Activated CD4-positive, alpha-beta memory T cell treated with anti-CD3 and anti-CD28 coated beads for 36 hours (primary cell): Measurements from ENCODE around the gene C2orf49. TPM values are rescaled to one million over a fixed set of nuclear protein-coding genes. Genes with fewer than 3 reads are reported as not detected.

Source experiments
- CTCF ChIA-PET: fragments of 350-600 bp; sonication (Branson Sonifier 250); formaldehyde crosslinking; loops from one replicate; lab custom pipeline; 2021; ENCODE audit warnings: antibody characterized with exemption, inconsistent platforms; lab: Charles Lee
- POLR2A ChIA-PET: fragments of 350-600 bp; sonication (Branson Sonifier 250); formaldehyde crosslinking; loops from one replicate; lab custom pipeline; 2021; ENCODE audit warnings: antibody characterized with exemption; lab: Charles Lee
- DNase-seq: peaks from one replicate; pipeline ENCODE4 v3.0.0-alpha.2; 2020
- H3K27ac Mint-ChIP-seq: one replicate; pipeline ENCODE4 v1.8.0; 2021; ENCODE audit warnings: mixed read lengths
- H3K27me3 Mint-ChIP-seq: one replicate; pipeline ENCODE4 v1.8.0; 2021; ENCODE audit warnings: mixed read lengths
- H3K36me3 Mint-ChIP-seq: one replicate; pipeline ENCODE4 v1.8.0; 2021; ENCODE audit warnings: mixed read lengths
- H3K4me1 Mint-ChIP-seq: one replicate; pipeline ENCODE4 v1.8.0; 2021; ENCODE audit warnings: low read depth, mixed read lengths
- H3K4me3 Mint-ChIP-seq: one replicate; pipeline ENCODE4 v1.8.0; 2021; ENCODE audit warnings: mild to moderate bottlenecking, mixed read lengths
- H3K9me3 Mint-ChIP-seq: one replicate; pipeline ENCODE4 v1.8.0; 2021; ENCODE audit warnings: mixed read lengths
- intact Hi-C: fragments of 100-400 bp; cut with micrococcal nuclease; formaldehyde crosslinking; loops from one replicate; pipeline ENCODE4 v1.15.1; 2023
- total RNA-seq, 2 experiments: library from RNA; stranded (reverse); gene quantifications; one replicate each; pipeline ENCODE4 v1.2.3, GENCODE V29; 2021

C2orf49 gene
- total RNA-seq, 2 experiments from 2014 or later = 16.9 to 20.2 TPM

DNA sequence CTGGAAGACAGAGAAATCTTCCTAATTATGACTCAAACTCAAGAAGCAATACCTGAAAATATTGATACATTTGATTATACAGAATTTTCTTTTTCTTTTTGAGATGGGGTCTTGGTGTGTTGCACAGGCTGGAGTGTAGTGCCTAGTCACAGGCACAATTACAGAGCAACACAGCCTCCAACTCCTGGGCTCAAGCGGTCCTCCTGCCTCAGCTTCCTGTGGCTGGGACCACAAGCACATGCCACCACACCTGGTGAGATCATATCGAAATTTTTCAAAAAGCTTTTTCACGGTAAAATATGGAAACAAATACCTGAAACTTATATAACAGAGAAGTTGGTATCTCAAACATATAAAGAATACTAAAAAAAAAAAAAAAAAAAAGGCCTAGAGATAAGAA lies 35.7 kb upstream of the C2orf49 start:
- peaks cover 20% of the 10 kb centered on the region for H3K4me1 Mint-ChIP-seq
- POLR2A ChIA-PET = interaction anchor here (0.6 kb wide), 2 partner anchors 27 to 130 kb away, joined by 3 to 5 read pairs; no protein-coding TSS in a partner anchor
- no peaks in the 10 kb centered on the region for H3K9me3 Mint-ChIP-seq
- intact Hi-C loops = no loop called here
- peak; percentile 25 for DNase-seq
- no peak overlapping the region for H3K4me3 Mint-ChIP-seq
- CTCF ChIA-PET = interaction anchor here (1.3 kb wide), 1 partner anchor 13 kb away, joined by 4 read pairs; no protein-coding TSS in a partner anchor
- no peak overlapping the region for H3K27ac Mint-ChIP-seq
- H3K27me3 Mint-ChIP-seq = no peaks in the 10 kb centered on the region
- H3K36me3 Mint-ChIP-seq = peaks cover 27% of the 10 kb centered on the region

DNA sequence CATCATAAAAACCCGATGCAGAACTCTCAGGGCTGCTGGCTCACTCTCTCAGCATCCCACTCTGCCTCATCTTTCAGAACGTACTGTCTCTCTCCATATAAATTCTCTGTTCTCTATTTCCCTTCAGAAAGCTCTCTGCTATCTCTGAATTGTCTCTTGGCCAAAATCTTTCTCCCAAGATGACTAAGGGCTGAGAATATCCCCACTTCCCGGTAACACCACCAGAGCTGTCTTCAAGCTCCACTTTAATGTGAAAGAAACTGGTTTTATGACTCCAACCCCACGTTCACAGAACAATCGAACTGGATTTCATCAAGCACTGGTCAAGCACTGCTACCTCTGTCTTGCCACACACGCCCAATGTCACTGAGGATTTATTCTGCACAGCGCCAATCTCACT lies 30.2 kb upstream of the C2orf49 start:
- intact Hi-C loops = no loop called here
- Mint-ChIP-seq H3K4me1 (peaks cover 19% of the 10 kb centered on the region), H3K4me3 (no peak overlapping the region), H3K9me3 (no peaks in the 10 kb centered on the region), H3K27me3 (no peaks in the 10 kb centered on the region), H3K27ac (no peak overlapping the region), H3K36me3 (peaks cover 15% of the 10 kb centered on the region)
- no peak for DNase-seq
- CTCF ChIA-PET = no interaction called here
- POLR2A ChIA-PET = no interaction called here

DNA sequence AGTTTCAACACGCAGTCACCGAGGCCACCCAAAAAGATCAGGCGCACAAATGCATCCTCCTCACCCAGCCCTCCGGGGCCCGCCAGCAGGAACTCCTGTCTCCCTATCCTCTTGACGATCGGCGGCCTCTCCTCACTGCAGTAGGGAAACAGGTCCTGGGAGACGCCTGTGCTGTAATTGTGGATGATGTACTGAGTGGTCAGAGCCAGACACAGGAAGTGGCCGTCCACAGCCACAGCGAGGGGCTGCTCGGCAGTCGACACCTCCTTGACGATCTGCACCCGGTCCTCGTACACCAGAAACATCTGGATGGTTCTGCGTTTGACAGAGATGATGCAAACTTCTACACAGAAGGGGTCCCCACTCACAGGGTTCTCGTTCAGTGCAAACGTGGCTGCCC lies 29.8 kb upstream of the C2orf49 start:
- intact Hi-C loops = no loop called here
- POLR2A ChIA-PET = no interaction called here
- no peak overlapping the region for H3K4me3 Mint-ChIP-seq
- CTCF ChIA-PET = no interaction called here
- H3K9me3 Mint-ChIP-seq = no peaks in the 10 kb centered on the region
- H3K4me1 Mint-ChIP-seq = peaks cover 16% of the 10 kb centered on the region
- H3K27me3 Mint-ChIP-seq = no peaks in the 10 kb centered on the region
- H3K27ac Mint-ChIP-seq = no peak overlapping the region
- H3K36me3 Mint-ChIP-seq = peaks cover 14% of the 10 kb centered on the region
- DNase-seq = no peak

GRCh38 chr2:105307962-105308361 lies 29.4 kb upstream of the C2orf49 start:
- intact Hi-C loops = no loop called here
- H3K27ac Mint-ChIP-seq = no peak overlapping the region
- peaks cover 12% of the 10 kb centered on the region for H3K4me1 Mint-ChIP-seq
- H3K9me3 Mint-ChIP-seq = no peaks in the 10 kb centered on the region
- ChIA-PET CTCF (no interaction called here), POLR2A (no interaction called here)
- H3K4me3 Mint-ChIP-seq = no peak overlapping the region
- no peaks in the 10 kb centered on the region for H3K27me3 Mint-ChIP-seq
- peaks cover 14% of the 10 kb centered on the region for H3K36me3 Mint-ChIP-seq
- no peak for DNase-seq

- Mint-ChIP-seq H3K9me3 (no peaks in the 10 kb centered on the region), H3K4me1 (peaks cover 11% of the 10 kb centered on the region), H3K27ac (no peak overlapping the region), H3K4me3 (no peak overlapping the region), H3K36me3 (peaks cover 14% of the 10 kb centered on the region), H3K27me3 (no peaks in the 10 kb centered on the region)
- intact Hi-C loops = no loop called here
- no peak for DNase-seq
- ChIA-PET POLR2A (no interaction called here), CTCF (interaction anchor here (1.3 kb wide), 1 partner anchor 61 kb away, joined by 3 read pairs; no protein-coding TSS in a partner anchor)
Observed at GRCh38 chr2:105308382-105309146, 28.8 kb upstream of the C2orf49 start.

DNA sequence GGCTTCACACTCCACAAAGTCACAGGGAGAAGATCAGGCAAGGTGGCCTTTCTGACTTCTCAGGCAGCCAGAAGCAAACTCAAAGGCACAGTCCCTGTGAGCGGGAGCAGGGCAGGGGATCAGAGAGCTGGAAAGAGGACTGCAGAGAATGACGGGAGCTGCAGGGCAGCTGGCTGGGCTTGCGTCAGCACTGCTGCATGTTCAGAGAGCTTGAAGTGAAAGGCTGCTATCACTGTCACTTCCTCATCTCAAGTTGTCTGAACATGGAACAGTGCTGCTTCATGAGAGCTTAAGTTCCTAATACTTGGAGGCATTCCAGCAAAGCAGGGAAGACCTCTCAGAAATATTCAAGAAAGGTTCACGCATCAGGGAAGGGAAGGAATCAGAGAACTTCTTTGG lies 28.2 kb upstream of the C2orf49 start:
- peaks cover 11% of the 10 kb centered on the region for H3K4me1 Mint-ChIP-seq
- DNase-seq = no peak
- H3K36me3 Mint-ChIP-seq = peaks cover 14% of the 10 kb centered on the region
- no peak overlapping the region for H3K27ac Mint-ChIP-seq
- no peak overlapping the region for H3K4me3 Mint-ChIP-seq
- H3K27me3 Mint-ChIP-seq = no peaks in the 10 kb centered on the region
- POLR2A ChIA-PET = no interaction called here
- CTCF ChIA-PET = interaction anchor here (0.8 to 1.3 kb wide), 2 partner anchors 11 to 60 kb away, joined by 3 read pairs; no protein-coding TSS in a partner anchor
- H3K9me3 Mint-ChIP-seq = no peaks in the 10 kb centered on the region
- intact Hi-C loops = no loop called here

DNA sequence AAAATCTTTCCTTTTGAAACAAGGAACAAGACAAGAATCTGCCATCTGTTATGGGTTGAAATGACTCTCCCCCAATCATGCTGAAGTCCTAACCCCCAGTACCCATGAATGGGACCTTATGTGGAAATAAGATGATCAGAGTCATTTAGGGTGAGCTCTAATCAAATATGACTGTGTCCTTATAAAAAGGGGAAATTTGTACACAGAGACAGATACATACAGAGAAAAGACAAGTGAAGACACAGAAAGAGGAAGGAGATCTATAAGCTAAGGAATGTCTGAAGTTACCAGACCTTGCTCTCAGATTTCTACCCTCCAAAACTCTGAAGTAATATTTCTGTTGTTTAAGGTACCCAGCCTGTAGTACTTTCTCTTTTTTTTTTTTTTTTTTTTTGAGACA lies 23.5 kb upstream of the C2orf49 start:
- Mint-ChIP-seq H3K4me1 (peaks cover 18% of the 10 kb centered on the region), H3K27me3 (no peaks in the 10 kb centered on the region)

DNA sequence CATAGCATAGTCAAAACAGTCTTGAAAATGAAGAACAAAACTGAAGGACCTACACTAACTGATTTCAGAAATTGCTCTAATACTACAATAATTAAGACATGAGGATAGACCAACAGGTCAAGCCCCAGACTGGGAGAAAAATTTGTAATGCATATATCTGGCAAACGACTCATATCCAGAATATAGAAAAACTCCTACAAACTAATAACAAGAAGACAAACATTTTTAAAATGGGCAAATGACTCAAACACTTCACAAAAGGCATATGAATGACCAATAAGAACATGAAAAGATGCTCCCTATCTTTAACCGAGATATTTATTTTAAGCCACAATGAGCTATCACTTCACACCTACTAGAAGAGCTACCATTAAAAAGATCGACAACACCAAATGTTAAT lies 22.0 kb upstream of the C2orf49 start:
- Mint-ChIP-seq H3K9me3 (no peaks in the 10 kb centered on the region), H3K36me3 (peaks cover 4% of the 10 kb centered on the region), H3K4me1 (peaks cover 19% of the 10 kb centered on the region), H3K4me3 (no peak overlapping the region), H3K27ac (no peak overlapping the region), H3K27me3 (no peaks in the 10 kb centered on the region)
- ChIA-PET POLR2A (interaction anchor here (1.1 kb wide), 1 partner anchor 13 kb away, joined by 3 read pairs; no protein-coding TSS in a partner anchor), CTCF (no interaction called here)
- intact Hi-C loops = no loop called here
- DNase-seq = no peak

More for the DNA sequence above, 23.5 kb upstream of the C2orf49 start:
- DNase-seq = no peak
- no peaks in the 10 kb centered on the region for H3K9me3 Mint-ChIP-seq
- peaks cover 6% of the 10 kb centered on the region for H3K36me3 Mint-ChIP-seq
- H3K4me3 Mint-ChIP-seq = no peak overlapping the region
- CTCF ChIA-PET = no interaction called here
- intact Hi-C loops = no loop called here
- POLR2A ChIA-PET = no interaction called here
- no peak overlapping the region for H3K27ac Mint-ChIP-seq

DNA sequence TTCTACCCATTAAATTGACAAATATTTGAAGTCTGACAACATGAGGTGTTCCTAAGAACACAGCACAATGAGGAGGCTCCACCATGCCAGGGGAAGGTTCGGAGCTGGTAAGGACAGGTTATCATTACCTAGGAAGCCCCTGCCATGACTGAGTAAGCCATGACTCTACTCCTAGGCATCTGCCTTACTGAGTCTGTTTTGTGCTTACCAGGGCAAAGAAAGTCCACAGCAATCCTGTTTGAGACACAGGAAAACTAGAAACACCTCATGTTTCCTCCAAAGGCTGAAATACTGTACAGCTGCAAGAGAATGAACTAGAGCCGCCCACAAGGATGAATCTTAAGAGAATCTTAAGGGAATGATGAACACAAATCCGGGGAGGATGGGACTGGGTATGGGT lies 19.4 kb upstream of the C2orf49 start:
- ChIA-PET POLR2A (no interaction called here), CTCF (no interaction called here)
- DNase-seq = no peak
- Mint-ChIP-seq H3K9me3 (no peaks in the 10 kb centered on the region), H3K4me3 (no peak overlapping the region), H3K36me3 (peaks cover 8% of the 10 kb centered on the region), H3K4me1 (peaks cover 25% of the 10 kb centered on the region), H3K27ac (no peak overlapping the region), H3K27me3 (no peaks in the 10 kb centered on the region)
- intact Hi-C loops = no loop called here

GRCh38 chr2:105320651-105321215 lies 16.6 kb upstream of the C2orf49 start:
- no peak overlapping the region for H3K4me3 Mint-ChIP-seq
- H3K27ac Mint-ChIP-seq = no peak overlapping the region
- peaks cover 34% of the 10 kb centered on the region for H3K4me1 Mint-ChIP-seq
- intact Hi-C loops = no loop called here
- H3K27me3 Mint-ChIP-seq = no peaks in the 10 kb centered on the region
- ChIA-PET CTCF (interaction anchor here (1.1 to 1.2 kb wide), 2 partner anchors 11 to 33 kb away, joined by 3 read pairs; no protein-coding TSS in a partner anchor), POLR2A (no interaction called here)
- H3K36me3 Mint-ChIP-seq = peaks cover 7% of the 10 kb centered on the region
- DNase-seq = no peak
- H3K9me3 Mint-ChIP-seq = no peaks in the 10 kb centered on the region

DNA sequence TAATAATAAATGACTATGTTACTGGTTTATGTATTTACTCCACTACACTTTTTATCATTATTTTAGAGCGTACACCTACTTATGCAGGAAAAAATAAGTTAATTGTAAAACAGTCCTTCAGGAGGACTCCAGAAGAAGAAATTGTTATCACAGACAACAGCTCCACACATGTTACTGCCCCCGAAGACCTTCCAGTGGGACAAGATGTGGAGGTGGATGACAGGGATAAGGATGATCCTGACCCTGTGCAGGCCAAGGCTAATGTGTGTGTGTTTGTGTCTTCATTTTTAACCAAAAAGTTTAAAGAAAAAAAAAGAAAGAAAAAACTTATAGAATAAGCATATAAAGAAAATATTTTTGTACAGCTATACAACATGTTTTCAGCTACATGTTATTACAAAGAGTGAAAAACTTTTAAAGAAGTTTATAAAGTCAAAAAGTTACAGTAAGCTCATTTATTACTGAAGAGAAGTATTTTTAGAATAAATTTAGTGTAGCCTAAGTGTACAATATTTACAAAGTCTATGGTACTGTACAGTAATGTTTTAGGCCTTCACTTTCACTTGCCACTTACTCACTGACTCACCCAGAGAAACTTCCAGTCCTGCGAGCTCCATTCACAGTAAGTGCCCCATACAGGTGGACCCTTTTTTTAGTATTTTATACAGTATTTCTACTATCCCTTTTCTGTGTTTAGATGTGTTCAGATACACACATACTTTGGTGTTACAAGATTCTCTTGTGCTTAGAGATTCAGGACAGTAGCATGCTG lies 15.3 kb upstream of the C2orf49 start:
- ChIA-PET POLR2A (no interaction called here), CTCF (interaction anchor here (0.7 kb wide), 1 partner anchor 11 kb away, joined by 3 read pairs; no protein-coding TSS in a partner anchor)
- Mint-ChIP-seq H3K36me3 (peaks cover 7% of the 10 kb centered on the region), H3K27ac (no peak overlapping the region), H3K27me3 (no peaks in the 10 kb centered on the region), H3K4me1 (peaks cover 34% of the 10 kb centered on the region), H3K4me3 (no peak overlapping the region), H3K9me3 (no peaks in the 10 kb centered on the region)
- DNase-seq = no peak
- intact Hi-C loops = no loop called here

DNA sequence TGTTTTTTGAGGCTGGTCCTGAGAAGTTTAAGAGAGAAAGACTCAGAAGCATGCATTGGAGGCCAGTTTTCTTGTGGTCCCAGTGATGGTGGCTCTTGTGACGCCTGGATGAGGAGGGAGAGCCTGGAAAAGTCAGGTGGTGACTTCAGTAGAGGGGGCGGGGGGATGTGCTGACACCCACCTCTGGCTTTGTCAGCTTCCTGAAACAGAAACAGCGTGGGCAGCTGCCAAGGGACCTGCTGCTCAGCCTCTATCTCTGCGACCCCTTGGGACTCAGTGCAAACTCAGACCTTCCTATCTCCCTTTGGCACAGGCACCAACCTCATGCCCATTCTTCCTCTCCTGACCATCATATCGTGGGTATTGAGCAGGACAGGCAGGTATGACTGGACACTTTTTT lies 14.2 kb upstream of the C2orf49 start:
- H3K4me3 Mint-ChIP-seq = no peak overlapping the region
- H3K27me3 Mint-ChIP-seq = no peaks in the 10 kb centered on the region
- intact Hi-C loops = no loop called here

More for the DNA sequence above, 14.2 kb upstream of the C2orf49 start:
- Mint-ChIP-seq H3K36me3 (peaks cover 4% of the 10 kb centered on the region), H3K27ac (peak overlapping the region; percentile 33), H3K9me3 (no peaks in the 10 kb centered on the region), H3K4me1 (peaks cover 43% of the 10 kb centered on the region)
- DNase-seq = no peak
- ChIA-PET CTCF (no interaction called here), POLR2A (no interaction called here)
